Liver (tissue), 9 donors: ENCODE data around the gene KCNMB1. TPM values are rescaled to one million over a fixed set of nuclear protein-coding genes. Genes with fewer than 3 reads are reported as not detected.

Experiments used
- DNase-seq: peaks from one replicate; pipeline ENCODE4 v3.0.0-alpha.2; 2017; ENCODE audit warnings: low spot score
- H3K27ac ChIP-seq, 2 donors: one replicate each; pipeline ENCODE4 v1.7.0; 2013; ENCODE audit warnings: inconsistent platforms in 2 of 2, low read length in 2 of 2, control low read depth in 1 of 2, low read depth in 1 of 2, mild to moderate bottlenecking in 1 of 2
- H3K27me3 ChIP-seq, 4 donors: one replicate each; pipeline versions ENCODE4 v1.6.1 to v1.7.0; 2013; ENCODE audit warnings: low read length in 3 of 4, inconsistent platforms in 1 of 4, mild to moderate bottlenecking in 1 of 4, moderate library complexity in 1 of 4; ENCODE audit not compliant: control insufficient read depth in 4 of 4, insufficient read depth in 4 of 4
- H3K36me3 ChIP-seq, 4 donors: one replicate each; pipeline versions ENCODE4 v1.6.1 to v1.7.0; 2013; ENCODE audit warnings: low read length in 3 of 4, mild to moderate bottlenecking in 3 of 4, low read depth in 1 of 4, moderate library complexity in 1 of 4; ENCODE audit not compliant: control insufficient read depth in 4 of 4, insufficient read depth in 3 of 4
- H3K4me1 ChIP-seq, 4 donors: one replicate each; pipeline versions ENCODE4 v1.6.1 to v1.7.0; 2013; ENCODE audit warnings: low read length in 3 of 4, mild to moderate bottlenecking in 3 of 4, moderate library complexity in 1 of 4; ENCODE audit not compliant: control insufficient read depth in 4 of 4, insufficient read depth in 4 of 4
- H3K4me3 ChIP-seq, 3 donors: one replicate each; pipeline versions ENCODE4 v1.6.1 to v1.7.0; 2013; ENCODE audit warnings: low read length in 3 of 3, control low read depth in 1 of 3, low read depth in 1 of 3, mild to moderate bottlenecking in 1 of 3
- H3K9ac ChIP-seq, 2 donors: one replicate each; pipeline ENCODE4 v1.7.0; 2013; ENCODE audit warnings: low read length in 2 of 2, mild to moderate bottlenecking in 2 of 2, moderate library complexity in 2 of 2, control low read depth in 1 of 2, low read depth in 1 of 2
- H3K9me3 ChIP-seq, 4 donors: one replicate each; pipeline versions ENCODE4 v1.6.1 to v1.7.0; 2013; ENCODE audit warnings: low read length in 3 of 4; ENCODE audit not compliant: control insufficient read depth in 4 of 4
- ATF3 ChIP-seq: IDR thresholded peaks from 2 replicates; pipeline ENCODE4 v1.6.1; 2016; ENCODE audit warnings: antibody characterized with exemption
- EGR1 ChIP-seq, 2 donors: IDR thresholded peaks; 2 replicates each; pipeline ENCODE4 v1.6.1; 2016 to 2018; ENCODE audit warnings: antibody characterized with exemption in 2 of 2, low read depth in 2 of 2
- FOXA1 ChIP-seq: IDR thresholded peaks from 2 replicates; pipeline ENCODE4 v1.6.1; 2016; ENCODE audit warnings: antibody characterized with exemption
- FOXA2 ChIP-seq: IDR thresholded peaks from 2 replicates; pipeline ENCODE4 v1.6.1; 2016; ENCODE audit warnings: antibody characterized with exemption
- GABPA ChIP-seq, 2 donors: IDR thresholded peaks in 1 of 2; conservative IDR thresholded peaks in 1 of 2; 2 replicates each; pipeline ENCODE4 v1.6.1; 2016; ENCODE audit warnings: antibody characterized with exemption in 2 of 2, mild to moderate bottlenecking in 1 of 2, moderate library complexity in 1 of 2
- HNF4A ChIP-seq, 2 donors: conservative IDR thresholded peaks; 2 replicates each; pipeline ENCODE4 v1.6.1; 2016; ENCODE audit warnings: antibody characterized with exemption in 2 of 2, mild to moderate bottlenecking in 2 of 2
- HNF4G ChIP-seq: IDR thresholded peaks from 2 replicates; pipeline ENCODE4 v1.6.1; 2016; ENCODE audit warnings: antibody characterized with exemption
- JUND ChIP-seq, 2 donors: IDR thresholded peaks; 2 replicates each; pipeline ENCODE4 v1.6.1; 2016; ENCODE audit warnings: antibody characterized with exemption in 2 of 2
- NR2F2 ChIP-seq: IDR thresholded peaks from 2 replicates; pipeline ENCODE4 v1.6.1; 2016; ENCODE audit warnings: antibody characterized with exemption
- RAD21 ChIP-seq, 2 donors: IDR thresholded peaks; 2 replicates each; pipeline ENCODE4 v1.6.1; 2016; ENCODE audit warnings: antibody characterized with exemption in 2 of 2, mild to moderate bottlenecking in 2 of 2
- RXRA ChIP-seq, 2 donors: IDR thresholded peaks; 2 replicates each; pipeline ENCODE4 v1.6.1; 2017 to 2018; ENCODE audit warnings: antibody characterized with exemption in 2 of 2, mild to moderate bottlenecking in 1 of 2
- SP1 ChIP-seq: IDR thresholded peaks from 2 replicates; pipeline ENCODE4 v1.6.1; 2018; ENCODE audit warnings: antibody characterized with exemption, mild to moderate bottlenecking
- TAF1 ChIP-seq: conservative IDR thresholded peaks from 2 replicates; pipeline ENCODE4 v1.6.1; 2016; ENCODE audit warnings: antibody characterized with exemption, mild to moderate bottlenecking
- YY1 ChIP-seq: IDR thresholded peaks from 2 replicates; pipeline ENCODE4 v1.6.1; 2016; ENCODE audit warnings: antibody characterized with exemption, mild to moderate bottlenecking
- WGBS: extraction: QIAGEN DNeasy Blood & Tissue Kit; methylation state at CpG from one replicate; pipeline ENCODE4 v1.1.7; 2013; 5-methylcytosine and 5-hydroxymethylcytosine counted together
- polyA plus RNA-seq, 2 donors: library from polyadenylated mRNA; stranded (reverse) in 1 of 2; unstranded in 1 of 2; fragments of 200-250 nt in 1 of 2; fragments of >200 nt in 1 of 2; fragmentation: Nextera tagmentation in 1 of 2; extraction: Ambion mirVana in 1 of 2; gene quantifications; one replicate each; pipeline versions ENCODE4 v1.2.1 to v1.2.3, GENCODE V29; 2013 to 2015
- total RNA-seq, 2 donors: library from RNA; depleted of rRNA; stranded (reverse); fragments of >200 nt; gene quantifications; one replicate each; pipeline ENCODE4 v1.2.3, GENCODE V29; 2014
- TF ChIP-seq, protein P1 (sequence below): IDR thresholded peaks from 2 replicates; pipeline ENCODE4 v1.6.1; 2016; ENCODE audit warnings: antibody characterized with exemption
- TF ChIP-seq, protein P2 (sequence below): fragments of 150-350 bp; IDR thresholded peaks from 2 replicates; pipeline ENCODE4 v1.5.1; 2017; ENCODE audit warnings: improper control_type of control experiment, low read depth, low read length; ENCODE audit not compliant: missing input control
- donor health status: healthy.
- donor health status: healthy.
- donor health status: healthy.
- donor health status: healthy.
- donor health status: healthy.

KCNMB1 gene
- total and polyA plus RNA-seq, 4 donors: 0.04 to 0.31 (median 0.20) TPM

GRCh38 chr5:170327829-170328228 is 61.3 kb downstream of the KCNMB1 start:
- H3K36me3 ChIP-seq: no peaks in the 10 kb centered on the region
- no peak overlapping the region for H3K9ac ChIP-seq
- TF ChIP-seq, protein P1, sequence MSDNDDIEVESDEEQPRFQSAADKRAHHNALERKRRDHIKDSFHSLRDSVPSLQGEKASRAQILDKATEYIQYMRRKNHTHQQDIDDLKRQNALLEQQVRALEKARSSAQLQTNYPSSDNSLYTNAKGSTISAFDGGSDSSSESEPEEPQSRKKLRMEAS: no peak
- TF ChIP-seq HNF4A (conservative IDR thresholded peaks at IDR 0.05): no peak
- TF ChIP-seq RAD21 (IDR thresholded peaks at IDR 0.05): no peak
- TF ChIP-seq, protein P2, sequence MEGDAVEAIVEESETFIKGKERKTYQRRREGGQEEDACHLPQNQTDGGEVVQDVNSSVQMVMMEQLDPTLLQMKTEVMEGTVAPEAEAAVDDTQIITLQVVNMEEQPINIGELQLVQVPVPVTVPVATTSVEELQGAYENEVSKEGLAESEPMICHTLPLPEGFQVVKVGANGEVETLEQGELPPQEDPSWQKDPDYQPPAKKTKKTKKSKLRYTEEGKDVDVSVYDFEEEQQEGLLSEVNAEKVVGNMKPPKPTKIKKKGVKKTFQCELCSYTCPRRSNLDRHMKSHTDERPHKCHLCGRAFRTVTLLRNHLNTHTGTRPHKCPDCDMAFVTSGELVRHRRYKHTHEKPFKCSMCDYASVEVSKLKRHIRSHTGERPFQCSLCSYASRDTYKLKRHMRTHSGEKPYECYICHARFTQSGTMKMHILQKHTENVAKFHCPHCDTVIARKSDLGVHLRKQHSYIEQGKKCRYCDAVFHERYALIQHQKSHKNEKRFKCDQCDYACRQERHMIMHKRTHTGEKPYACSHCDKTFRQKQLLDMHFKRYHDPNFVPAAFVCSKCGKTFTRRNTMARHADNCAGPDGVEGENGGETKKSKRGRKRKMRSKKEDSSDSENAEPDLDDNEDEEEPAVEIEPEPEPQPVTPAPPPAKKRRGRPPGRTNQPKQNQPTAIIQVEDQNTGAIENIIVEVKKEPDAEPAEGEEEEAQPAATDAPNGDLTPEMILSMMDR: no peak
- TF ChIP-seq YY1: no peak
- TF ChIP-seq HNF4G: no peak
- TF ChIP-seq ATF3: no peak
- TF ChIP-seq FOXA1: no peak
- no peak for TF ChIP-seq JUND (IDR thresholded peaks at IDR 0.05)
- TF ChIP-seq RXRA (IDR thresholded peaks at IDR 0.05): no peak
- TF ChIP-seq EGR1 (IDR thresholded peaks at IDR 0.05; ENCODE audit: low read depth in 2 of 2): no peak
- TF ChIP-seq SP1: no peak
- WGBS: 68% methylated on average over 2 of the region's 2 CpGs
- peaks cover 0 to 2% (median 0%) of the 10 kb centered on the region in 4 donors for H3K4me1 ChIP-seq
- no peaks in the 10 kb centered on the region for H3K27me3 ChIP-seq
- H3K4me3 ChIP-seq: no peak overlapping the region
- no peaks in the 10 kb centered on the region for H3K9me3 ChIP-seq
- DNase-seq: no peak
- H3K27ac ChIP-seq: no peak overlapping the region

GRCh38 chr5:170327168-170327567 is 62.0 kb downstream of the KCNMB1 start:
- DNase-seq: no peak
- no peak overlapping the region for H3K4me3 ChIP-seq
- no peak overlapping the region for H3K27ac ChIP-seq
- H3K9me3 ChIP-seq: no peaks in the 10 kb centered on the region
- 63% methylated on average over 4 of the region's 4 CpGs for WGBS
- no peak for TF ChIP-seq RAD21 (IDR thresholded peaks at IDR 0.05)
- no peak for TF ChIP-seq ATF3
- no peak for TF ChIP-seq RXRA (IDR thresholded peaks at IDR 0.05)
- TF ChIP-seq YY1: no peak
- TF ChIP-seq HNF4A (conservative IDR thresholded peaks at IDR 0.05): no peak
- TF ChIP-seq FOXA1: no peak
- TF ChIP-seq NR2F2: no peak
- no peak for TF ChIP-seq JUND (IDR thresholded peaks at IDR 0.05)
- no peak for TF ChIP-seq FOXA2
- TF ChIP-seq TAF1: no peak
- no peak for TF ChIP-seq GABPA (IDR thresholded peaks at IDR 0.05 in 1 of 2, conservative IDR thresholded peaks at IDR 0.05 in 1 of 2)
- no peak overlapping the region for H3K9ac ChIP-seq
- no peaks in the 10 kb centered on the region for H3K27me3 ChIP-seq
- H3K4me1 ChIP-seq: peaks cover 0 to 2% (median 0%) of the 10 kb centered on the region in 4 donors
- H3K36me3 ChIP-seq: no peaks in the 10 kb centered on the region

Other genes with a start within 250 kb of the KCNMB1 start
- not detected for gene C5orf58, start 156.4 kb downstream of the KCNMB1 start, total RNA-seq
- under 1 TPM in 1 of 2 donors, not detected in 1; 0.64 TPM for gene C5orf58, start 156.4 kb downstream of the KCNMB1 start, polyA plus RNA-seq
- 10 to 100 TPM in 1 of 2 donors, 1 to 10 TPM in 1; 7.3 to 16.3 TPM for gene LCP2, start 91.6 kb downstream of the KCNMB1 start, total RNA-seq
- gene LCP2, start 91.6 kb downstream of the KCNMB1 start, polyA plus RNA-seq: 1 to 10 TPM; 3.6 to 6.0 TPM
- gene KCNIP1, start 114.7 kb upstream of the KCNMB1 start, total RNA-seq: under 1 TPM; 0.08 to 0.23 TPM
- not detected for gene KCNIP1, start 114.7 kb upstream of the KCNMB1 start, polyA plus RNA-seq